GM12878 (cell line): Measurements from ENCODE around the gene DUSP7. TPM values are rescaled to one million over a fixed set of nuclear protein-coding genes. Genes with fewer than 3 reads are reported as not detected.

Experiments used
- ATAC-seq: fragments of 200-7000 bp; cut with Tn5 transposase; 3 replicates; pipeline ENCODE4 v1.9.1; 2020; ENCODE audit warnings: mild to moderate bottlenecking, moderate library complexity
- BruUV-seq: library from RNA; stranded (reverse); fragments of 400-500 nt; replicated peaks from 2 replicates; lab custom pipeline; 2021; lab: Mats Ljungman, UMichigan
- CTCF ChIA-PET: fragments of 300-600 bp; sonication (Branson Sonifier 250); formaldehyde crosslinking; extraction: SDS; loops from one replicate; lab custom pipeline; 2021; ENCODE audit warnings: inconsistent platforms; lab: Yijun Ruan, JAX
- POLR2A ChIA-PET: fragments of 350-600 bp; formaldehyde crosslinking; extraction: SDS; loops from one replicate; lab custom pipeline; 2021; ENCODE audit warnings: inconsistent platforms; lab: Charles Lee
- RAD21 ChIA-PET: fragments of 300-600 bp; sonication (Branson Sonifier 250); formaldehyde crosslinking; loops from one replicate; lab custom pipeline; 2023; ENCODE audit warnings: antibody characterized with exemption; ENCODE audit not compliant: unreplicated experiment; lab: Charles Lee
- SMC1A ChIA-PET: fragments of 300-600 bp; sonication (Branson Sonifier 250); formaldehyde crosslinking; loops from one replicate; lab custom pipeline; 2023; ENCODE audit not compliant: unreplicated experiment, uncharacterized antibody; lab: Charles Lee
- DNase-seq: peaks from one replicate; pipeline ENCODE4 v3.0.0-alpha.2; 2011; ENCODE audit warnings: low read depth, low spot score
- FAIRE-seq: peaks from 3 replicates; lab custom pipeline; 2011; peaks lifted over from hg19 to GRCh38; lab: Jason Lieb, UNC
- H2AFZ ChIP-seq: 2 replicates; pipeline ENCODE4 v1.6.0; 2011; ENCODE audit warnings: low read depth, low read length, control low read depth; ENCODE audit not compliant: control insufficient read depth
- H3K27ac ChIP-seq: 2 replicates; pipeline ENCODE4 v1.5.1; 2011; ENCODE audit warnings: control low read depth; ENCODE audit not compliant: control insufficient read depth, insufficient read depth
- H3K27me3 ChIP-seq, 2 experiments: replicated peaks in 1 of 2; 2 replicates each; pipeline versions ENCODE4 v1.6.0 to v1.6.1; 2011; ENCODE audit warnings: low read length in 1 of 2; ENCODE audit not compliant: control insufficient read depth in 2 of 2, insufficient read depth in 2 of 2
- H3K36me3 ChIP-seq, 2 experiments: 2 replicates each; pipeline ENCODE4 v1.5.1; 2011; ENCODE audit warnings: low read length in 1 of 2; ENCODE audit not compliant: control insufficient read depth in 2 of 2, insufficient read depth in 2 of 2
- H3K4me1 ChIP-seq: 2 replicates; pipeline ENCODE4 v1.6.1; 2011; ENCODE audit warnings: mild to moderate bottlenecking, low read length, moderate library complexity, mixed read lengths; ENCODE audit not compliant: control insufficient read depth, insufficient read depth
- H3K4me2 ChIP-seq: 2 replicates; pipeline ENCODE4 v1.6.0; 2011; ENCODE audit warnings: control low read depth; ENCODE audit not compliant: control insufficient read depth, insufficient read depth
- H3K4me3 ChIP-seq: fragments of 200-600 bp; sonication (generic); 2 replicates; pipeline ENCODE4 v1.5.1; 2016
- H3K79me2 ChIP-seq: 2 replicates; pipeline ENCODE4 v1.6.0; 2011; ENCODE audit warnings: low read length; ENCODE audit not compliant: control insufficient read depth, insufficient read depth
- H3K9ac ChIP-seq: 2 replicates; pipeline ENCODE4 v1.8.0; 2011; ENCODE audit warnings: low read length, control low read depth, mixed read lengths; ENCODE audit not compliant: control insufficient read depth, insufficient read depth
- H3K9me3 ChIP-seq: replicated peaks from 3 replicates; pipeline ENCODE4 v1.5.1; 2011; ENCODE audit warnings: mild to moderate bottlenecking, low read length; ENCODE audit not compliant: control insufficient read depth, insufficient read depth
- H4K20me1 ChIP-seq: 2 replicates; pipeline ENCODE4 v1.6.0; 2011; ENCODE audit not compliant: control insufficient read depth, insufficient read depth
- BCL3 ChIP-seq: IDR thresholded peaks from 2 replicates; pipeline ENCODE4 v1.6.1; 2011; ENCODE audit warnings: borderline replicate concordance, low read depth, mild to moderate bottlenecking, moderate library complexity, low read length; ENCODE audit not compliant: insufficient read depth, poor library complexity, severe bottlenecking
- FOS ChIP-seq: IDR thresholded peaks from 3 replicates; pipeline ENCODE4 v1.6.1; 2011; ENCODE audit warnings: borderline replicate concordance; ENCODE audit not compliant: insufficient read length; ENCODE audit errors: extremely low read depth
- NR2C2 ChIP-seq: IDR thresholded peaks from 2 replicates; pipeline ENCODE4 v1.6.1; 2011; ENCODE audit warnings: borderline replicate concordance, low read depth; ENCODE audit not compliant: control insufficient read depth, insufficient read length
- RUNX3 ChIP-seq: IDR thresholded peaks from 2 replicates; pipeline ENCODE4 v1.6.1; 2012; ENCODE audit warnings: low read length, inconsistent platforms
- ZNF384 ChIP-seq: IDR thresholded peaks from 2 replicates; pipeline ENCODE4 v1.6.1; 2012; ENCODE audit warnings: low read depth, mild to moderate bottlenecking, low read length, improper control_type of control experiment, borderline replicate concordance
- WGBS: methylation state at CpG from one replicate; pipeline ENCODE4 v1.1.6; 2016; ENCODE audit warnings: low lambda C conversion rate; ENCODE audit not compliant: insufficient replicate concordance, insufficient coverage; ENCODE audit errors: missing lambda C conversion rate; 5-methylcytosine and 5-hydroxymethylcytosine counted together
- in situ Hi-C: fragments of 300-500 bp; cut with MboI; formaldehyde crosslinking; loops from 9 replicates; pipeline ENCODE4 v1.14.3; 2018; ENCODE audit warnings: mixed read lengths
- intact Hi-C: fragments of 100-400 bp; cut with micrococcal nuclease; formaldehyde crosslinking; loops from one replicate; pipeline ENCODE4 v1.14.2; 2022; ENCODE audit not compliant: unreplicated experiment
- polyA plus RNA-seq, 11 experiments: library from polyadenylated mRNA; depleted of rRNA in 4 of 11; unstranded in 6 of 11; stranded (reverse) in 5 of 11; fragments of >200 nt; fragmentation: Nextera tagmentation in 4 of 11; fragmentation: Illumina TruSeq in 1 of 11; extraction: Ambion mirVana in 4 of 11; extraction: Trizol in 1 of 11; gene quantifications; 1 replicate in 1 of 11; 2 replicates in 10 of 11; pipeline versions ENCODE4 v1.2.1 to v1.2.3, GENCODE V29; 2011 to 2016; ENCODE audit warnings: inconsistent platforms in 2 of 11, missing spikeins in 2 of 11, low read depth in 1 of 11
- total RNA-seq, 4 experiments: library from RNA; depleted of rRNA in 3 of 4; stranded (reverse); fragments of >200 nt in 3 of 4; fragmentation: Illumina TruSeq in 1 of 4; extraction: Trizol in 1 of 4; gene quantifications; 2 replicates each; pipeline versions ENCODE4 v1.2.1 to v1.2.3, GENCODE V29; 2013 to 2021

DUSP7 gene
- total and polyA plus RNA-seq, 10 of the 15 experiments (the other 5 are each of a cell fraction or from before 2014, with no cell fraction given), result 0.73 to 17.0 (median 7.9) TPM

DNA sequence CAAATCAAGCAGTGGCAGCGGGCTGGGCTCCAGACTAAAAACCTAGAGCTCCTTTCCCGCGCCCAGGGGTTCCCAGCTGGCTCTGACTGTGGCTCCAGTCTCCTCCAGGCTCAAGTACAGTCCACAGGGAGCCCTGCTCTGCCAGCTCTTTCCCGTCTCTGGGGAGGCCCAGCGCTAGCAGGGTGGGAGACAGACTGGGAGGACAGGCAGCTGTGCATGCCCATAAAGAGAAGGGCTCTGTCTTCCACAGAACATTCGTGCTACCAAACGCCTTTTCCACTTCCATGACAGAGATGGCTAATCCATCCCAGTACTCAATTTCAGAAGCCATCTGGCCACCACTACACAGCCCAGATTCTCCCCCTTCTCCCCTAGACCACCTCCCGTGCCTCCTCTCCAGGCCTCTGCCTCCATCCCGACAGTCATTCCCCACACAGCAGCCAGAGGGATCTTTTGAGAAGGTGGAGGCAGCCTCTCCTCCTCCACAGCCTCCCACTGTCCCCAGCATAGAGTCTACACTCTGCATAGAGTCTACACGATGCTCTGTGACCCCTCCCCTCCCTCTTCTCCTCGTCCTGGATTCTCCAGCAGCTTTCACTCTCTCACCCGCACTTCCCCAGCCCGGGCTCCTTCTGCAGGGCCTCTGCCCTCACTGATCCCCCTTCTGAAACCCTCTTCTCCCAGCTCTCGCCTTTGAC lies 6.8 kb upstream of the DUSP7 start:
- WGBS, result 70% methylated on average over 14 of the region's 14 CpGs
- POLR2A ChIA-PET, result no interaction called here
- H3K27me3 ChIP-seq, result no peaks in the 10 kb centered on the region
- H3K79me2 ChIP-seq, result no peaks in the 10 kb centered on the region
- no peak overlapping the region for H3K4me3 ChIP-seq
- CTCF ChIA-PET, result interaction anchor here (0.9 to 2.6 kb wide), 2 partner anchors 10 to 81 kb away, joined by 3 to 14 read pairs; no protein-coding TSS in a partner anchor
- no peak for FAIRE-seq
- H3K9me3 ChIP-seq, result no peaks in the 10 kb centered on the region
- TF ChIP-seq NR2C2 (no peak), RUNX3 (no peak), BCL3 (no peak), ZNF384 (no peak), FOS (no peak)
- RAD21 ChIA-PET, result interaction anchor here (2.4 kb wide), 2 partner anchors 10 to 58 kb away, joined by 7 to 15 read pairs; no protein-coding TSS in a partner anchor
- no peaks in the 10 kb centered on the region for H3K36me3 ChIP-seq
- peak overlapping the region; percentile 35 for H3K27ac ChIP-seq
- BruUV-seq, result no TSS peak
- peaks cover 21% of the 10 kb centered on the region for H3K4me1 ChIP-seq
- H4K20me1 ChIP-seq, result no peaks in the 10 kb centered on the region
- H3K9ac ChIP-seq, result no peak overlapping the region
- no peak overlapping the region; the same call in 1 of the 2 replicates for H2AFZ ChIP-seq
- intact Hi-C loops (no loop called here), in situ Hi-C loops (no loop called here)
- SMC1A ChIA-PET, result interaction anchor here (1.1 to 2.6 kb wide), 4 partner anchors 10 to 93 kb away, joined by 3 to 10 read pairs (median 4); no protein-coding TSS in a partner anchor
- ATAC-seq, result no peak
- no peak for DNase-seq
- no peak overlapping the region for H3K4me2 ChIP-seq
